Transverse colon (tissue), 4 donors: ENCODE results near the gene PCBP3. TPM values are rescaled to one million over a fixed set of nuclear protein-coding genes. Genes with fewer than 3 reads are reported as not detected.
"Not testable (repeated sequence)": the region's sequence is repeated elsewhere in the genome, so short reads cannot be mapped to it uniquely, and the experiment has no call there.

ENCODE experiments used
- DNase-seq: peaks from one replicate; pipeline ENCODE4 v3.0.0-alpha.2; 2019
- H3K27ac ChIP-seq, 4 donors: fragments of 200-600 bp; sonication (generic); 2 replicates each; pipeline ENCODE4 v1.5.1; 2016 to 2018; ENCODE audit warnings: inconsistent platforms in 4 of 4
- H3K27me3 ChIP-seq: fragments of 200-600 bp; sonication (generic); 2 replicates; pipeline ENCODE4 v1.5.1; 2017; ENCODE audit warnings: inconsistent platforms
- H3K36me3 ChIP-seq, 4 donors: fragments of 200-600 bp; sonication (generic); 2 replicates each; pipeline ENCODE4 v1.5.1; 2017 to 2019; ENCODE audit warnings: inconsistent platforms in 4 of 4
- H3K4me1 ChIP-seq, 4 donors: fragments of 200-600 bp; sonication (generic); 2 replicates each; pipeline ENCODE4 v1.5.1; 2017 to 2020; ENCODE audit warnings: inconsistent platforms in 4 of 4
- H3K4me3 ChIP-seq, 4 donors: fragments of 200-600 bp; sonication (generic); 1 replicate in 1 of 4; 2 replicates in 3 of 4; pipeline versions ENCODE4 v1.5.1 to v1.6.1; 2017 to 2019; ENCODE audit warnings: inconsistent platforms in 4 of 4
- H3K9me3 ChIP-seq, 2 donors: fragments of 200-600 bp; sonication (generic); 2 replicates each; pipeline ENCODE4 v1.5.1; 2017 to 2019; ENCODE audit warnings: inconsistent platforms in 2 of 2
- EP300 ChIP-seq: sonication (generic); formaldehyde crosslinking; IDR thresholded peaks from one replicate; pipeline ENCODE4 v1.6.1; 2017; ENCODE audit warnings: antibody characterized with exemption, low read depth
- POLR2A ChIP-seq: fragments of 450-650 bp; IDR thresholded peaks from one replicate; pipeline ENCODE4 v1.6.1; 2016; ENCODE audit warnings: antibody characterized with exemption, mild to moderate bottlenecking, moderate library complexity
- POLR2AphosphoS5 ChIP-seq, 3 donors: sonication (generic); formaldehyde crosslinking; IDR thresholded peaks; one replicate each; pipeline ENCODE4 v1.6.1; 2016; ENCODE audit warnings: antibody characterized with exemption in 3 of 3
- WGBS, 2 donors: methylation state at CpG; one replicate each; pipeline ENCODE4 v1.1.5; 2018; ENCODE audit warnings: low coverage in 1 of 2; 5-methylcytosine and 5-hydroxymethylcytosine counted together
- in situ Hi-C, 4 donors: fragments of 200-750 bp; cut with MboI; loops; one replicate each; pipeline versions ENCODE4 v1.15.0 to v1.15.1; 2017; ENCODE audit warnings: low sequenced_read_pairs in 3 of 4, low pct_ligation_motif_present in 1 of 4, low pct_unique_long_range_greater_than_20kb in 1 of 4
- intact Hi-C: fragments of 100-400 bp; cut with DNase I; formaldehyde crosslinking; loops from one replicate; pipeline ENCODE4 v1.15.1; 2023; ENCODE audit warnings: low total_unique reads
- total RNA-seq, 4 donors: library from RNA; depleted of rRNA; stranded (reverse); fragments of >200 nt; gene quantifications; one replicate each; pipeline ENCODE4 v1.1.0, GENCODE V29; 2016
- TF ChIP-seq, protein P1 (sequence below), 5 experiments: fragments of 200-600 bp in 3 of 5; fragments of 450-650 bp in 2 of 5; sonication (generic) in 3 of 5; IDR thresholded peaks; 1 replicate in 2 of 5; 2 replicates in 3 of 5; pipeline ENCODE4 v1.5.1; 2016 to 2017; ENCODE audit warnings: antibody characterized with exemption in 5 of 5, inconsistent platforms in 3 of 5, mild to moderate bottlenecking in 2 of 5, moderate library complexity in 1 of 5

PCBP3 gene
- total RNA-seq, 4 donors from 2014 or later, result 0.80 to 7.8 (median 5.3) TPM

DNA sequence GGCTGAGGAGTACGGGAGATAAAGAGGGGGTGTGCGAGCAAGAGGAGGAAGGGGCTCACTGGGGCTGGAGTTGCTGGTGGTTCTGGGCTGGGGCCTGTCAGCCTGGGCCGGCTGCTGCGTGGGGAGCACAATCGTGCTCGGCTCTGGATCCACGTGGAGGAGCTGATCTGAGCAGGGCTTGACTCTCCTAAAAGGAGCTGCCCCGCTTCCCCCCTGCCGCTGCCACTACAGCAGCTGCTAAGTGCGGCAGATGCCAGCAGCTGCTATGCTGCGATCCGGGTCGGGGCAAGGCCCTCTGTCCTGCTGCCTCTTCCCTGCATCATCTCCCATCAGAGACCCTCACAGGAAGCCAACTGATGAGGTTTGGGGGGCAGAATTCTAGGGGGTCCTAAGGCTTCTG is 165.9 kb downstream of the PCBP3 start:
- Histone ChIP-seq H3K4me1 (no peaks in the 10 kb centered on the region), H3K27ac (no peak overlapping the region), H3K9me3 (no peaks in the 10 kb centered on the region), H3K4me3 (no peak overlapping the region), H3K27me3 (no peaks in the 10 kb centered on the region), H3K36me3 (no peaks in the 10 kb centered on the region)
- no peak for TF ChIP-seq POLR2AphosphoS5 (IDR thresholded peaks at IDR 0.05)
- TF ChIP-seq POLR2A, result no peak
- TF ChIP-seq, protein P1, sequence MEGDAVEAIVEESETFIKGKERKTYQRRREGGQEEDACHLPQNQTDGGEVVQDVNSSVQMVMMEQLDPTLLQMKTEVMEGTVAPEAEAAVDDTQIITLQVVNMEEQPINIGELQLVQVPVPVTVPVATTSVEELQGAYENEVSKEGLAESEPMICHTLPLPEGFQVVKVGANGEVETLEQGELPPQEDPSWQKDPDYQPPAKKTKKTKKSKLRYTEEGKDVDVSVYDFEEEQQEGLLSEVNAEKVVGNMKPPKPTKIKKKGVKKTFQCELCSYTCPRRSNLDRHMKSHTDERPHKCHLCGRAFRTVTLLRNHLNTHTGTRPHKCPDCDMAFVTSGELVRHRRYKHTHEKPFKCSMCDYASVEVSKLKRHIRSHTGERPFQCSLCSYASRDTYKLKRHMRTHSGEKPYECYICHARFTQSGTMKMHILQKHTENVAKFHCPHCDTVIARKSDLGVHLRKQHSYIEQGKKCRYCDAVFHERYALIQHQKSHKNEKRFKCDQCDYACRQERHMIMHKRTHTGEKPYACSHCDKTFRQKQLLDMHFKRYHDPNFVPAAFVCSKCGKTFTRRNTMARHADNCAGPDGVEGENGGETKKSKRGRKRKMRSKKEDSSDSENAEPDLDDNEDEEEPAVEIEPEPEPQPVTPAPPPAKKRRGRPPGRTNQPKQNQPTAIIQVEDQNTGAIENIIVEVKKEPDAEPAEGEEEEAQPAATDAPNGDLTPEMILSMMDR (IDR thresholded peaks at IDR 0.05), result no peak
- 71 to 72% methylated on average over 2 to 10 of the region's 13 CpGs for WGBS, 2 donors
- in situ Hi-C loops (loop anchor here in 2 of 4 donors (25.0 kb wide), 1 partner anchor 247 kb away; no protein-coding TSS in a partner anchor), intact Hi-C loops (no loop called here)
- no peak for DNase-seq

DNA sequence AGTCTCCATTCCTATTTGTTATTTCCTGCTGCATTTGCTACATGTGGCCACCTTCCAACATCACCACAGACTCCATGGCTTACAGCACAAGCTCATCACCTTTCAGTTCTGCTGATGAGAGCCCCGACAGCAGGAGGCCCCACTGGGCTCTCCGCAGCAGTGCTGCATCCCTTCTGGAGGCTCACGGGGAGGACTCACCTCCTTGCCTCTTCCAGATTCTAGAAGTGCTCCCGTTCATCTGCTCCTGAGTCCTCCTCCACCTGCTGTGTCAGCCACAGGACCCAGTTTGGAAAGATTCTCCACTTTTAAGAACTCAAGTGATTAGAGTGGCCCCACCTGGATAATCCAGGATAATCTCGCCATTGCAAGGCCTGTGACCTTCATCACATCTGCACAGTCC is 167.6 kb downstream of the PCBP3 start:
- intact Hi-C loops (no loop called here), in situ Hi-C loops (loop anchor here in 3 of 4 donors (10.0 to 25.0 kb wide), 2 partner anchors 246 to 249 kb away; no protein-coding TSS in a partner anchor)
- Histone ChIP-seq H3K4me3 (no peak overlapping the region), H3K9me3 (no peaks in the 10 kb centered on the region), H3K36me3 (no peaks in the 10 kb centered on the region), H3K27ac (no peak overlapping the region), H3K4me1 (no peaks in the 10 kb centered on the region), H3K27me3 (no peaks in the 10 kb centered on the region)
- no peak for DNase-seq
- TF ChIP-seq, protein P1 (IDR thresholded peaks at IDR 0.05), result no peak
- TF ChIP-seq EP300 (no peak), POLR2A (no peak), POLR2AphosphoS5 (IDR thresholded peaks at IDR 0.05) (no peak)
- WGBS, 2 donors, result 85% methylated on average over 5 of the region's 5 CpGs; no CpG with 5 or more reads in 1 of the 2 donors

DNA sequence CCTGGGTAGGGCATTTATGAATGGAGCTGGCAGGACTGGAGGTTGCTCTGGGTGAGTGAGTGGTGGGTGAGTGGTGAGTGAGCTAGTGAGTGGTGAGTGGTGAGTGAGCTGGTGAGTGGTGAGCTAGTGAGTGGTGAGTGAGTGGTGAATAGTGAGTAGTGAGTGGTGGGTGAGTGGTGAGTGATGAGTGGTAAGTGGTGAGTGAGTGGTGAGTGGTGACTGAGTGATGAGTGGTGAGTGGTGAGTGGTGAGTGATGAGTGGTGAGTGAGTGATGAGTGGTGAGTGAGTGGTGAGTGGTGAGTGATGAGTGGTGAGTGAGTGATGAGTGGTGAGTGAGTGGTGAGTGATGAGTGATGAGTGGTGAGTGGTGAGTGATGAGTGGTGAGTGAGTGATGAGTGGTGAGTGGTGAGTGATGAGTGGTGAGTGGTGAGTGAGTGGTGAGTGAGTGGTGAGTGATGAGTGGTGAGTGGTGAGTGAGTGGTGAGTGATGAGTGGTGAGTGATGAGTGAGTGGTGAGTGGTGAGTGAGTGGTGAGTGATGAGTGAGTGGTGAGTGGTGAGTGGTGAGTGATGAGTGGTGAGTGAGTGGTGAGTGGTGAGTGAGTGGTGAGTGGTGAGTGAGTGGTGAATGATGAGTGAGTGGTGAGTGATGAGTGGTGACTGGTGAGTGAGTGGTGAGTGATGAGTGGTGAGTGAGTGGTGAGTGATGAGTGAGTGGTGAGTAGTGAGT is 170.8 kb downstream of the PCBP3 start:
- H3K4me3 ChIP-seq, H3K4me1 ChIP-seq, H3K27me3 ChIP-seq, H3K36me3 ChIP-seq, H3K9me3 ChIP-seq, DNase-seq, intact Hi-C loops, H3K27ac ChIP-seq: not testable (repeated sequence)
- in situ Hi-C loops, result loop anchor here in 3 of 4 donors (10.0 to 25.0 kb wide), 2 partner anchors 250 to 252 kb away; no protein-coding TSS in a partner anchor

DNA sequence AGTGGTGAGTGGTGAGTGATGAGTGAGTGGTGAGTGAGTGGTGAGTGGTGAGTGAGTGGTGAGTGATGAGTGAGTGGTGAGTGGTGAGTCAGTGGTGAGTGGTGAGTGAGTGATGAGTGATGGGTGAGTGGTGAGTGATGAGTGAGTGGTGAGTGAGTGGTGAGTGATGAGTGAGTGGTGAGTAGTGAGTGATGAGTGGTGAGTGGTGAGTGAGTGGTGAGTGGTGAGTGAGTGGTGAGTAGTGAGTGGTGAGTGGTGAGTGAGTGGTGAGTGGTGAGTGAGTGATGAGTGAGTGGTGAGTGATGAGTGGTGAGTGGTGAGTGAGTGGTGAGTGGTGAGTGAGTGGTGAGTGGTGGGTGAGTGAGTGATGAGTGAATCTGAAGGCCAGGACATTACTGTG is 172.3 kb downstream of the PCBP3 start:
- H3K9me3 ChIP-seq, H3K27me3 ChIP-seq, DNase-seq, H3K27ac ChIP-seq, H3K4me1 ChIP-seq, intact Hi-C loops, H3K4me3 ChIP-seq, H3K36me3 ChIP-seq: not testable (repeated sequence)
- in situ Hi-C loops, result loop anchor here in 3 of 4 donors (10.0 to 25.0 kb wide), 2 partner anchors 251 to 253 kb away; no protein-coding TSS in a partner anchor

DNA sequence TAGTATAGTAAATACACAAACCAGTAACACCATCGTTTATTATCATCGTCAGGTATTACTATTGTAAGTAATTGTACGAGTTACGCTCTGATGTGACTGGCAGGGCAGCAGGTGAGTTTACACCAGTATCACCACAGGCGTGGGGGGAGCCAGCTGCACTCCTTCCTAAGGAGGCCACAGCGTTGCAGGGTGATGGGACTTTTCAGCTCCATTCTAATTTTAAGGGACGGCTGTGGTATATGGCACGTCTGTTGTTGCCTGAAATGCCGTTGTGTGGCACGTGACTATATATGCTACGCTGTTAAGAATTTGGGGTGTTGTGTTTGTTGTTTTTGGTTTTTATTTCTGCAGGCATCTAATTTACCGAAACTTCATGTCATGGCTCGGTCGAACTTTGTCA is 173.3 kb downstream of the PCBP3 start:
- intact Hi-C loops, result no loop called here
- DNase-seq, result no peak
- Histone ChIP-seq H3K27me3 (no peaks in the 10 kb centered on the region), H3K4me3 (no peak overlapping the region), H3K9me3 (no peaks in the 10 kb centered on the region), H3K4me1 (peaks cover 0 to 4% (median 0%) of the 10 kb centered on the region in 4 donors), H3K36me3 (no peaks in the 10 kb centered on the region), H3K27ac (no peak overlapping the region)
- WGBS, 2 donors, result 75 to 88% methylated on average over 5 to 14 of the region's 14 CpGs
- in situ Hi-C loops, result loop anchor here in 3 of 4 donors (10.0 to 25.0 kb wide), 2 partner anchors 252 to 254 kb away; no protein-coding TSS in a partner anchor
- TF ChIP-seq EP300, result no peak
